DOHH2 (cell line): ENCODE data around the gene MARVELD1.

Experiments used
- EZH2phosphoT487 ChIP-seq: fragments of 200-600 bp; sonication (generic); IDR thresholded peaks from 2 replicates; pipeline ENCODE4 v1.6.1; 2017; ENCODE audit warnings: borderline replicate concordance, mild to moderate bottlenecking, antibody characterized with exemption, low read length, moderate library complexity, mixed read lengths
- TF ChIP-seq, protein P1 (sequence below): fragments of 200-600 bp; sonication (generic); IDR thresholded peaks from one replicate; pipeline ENCODE4 v1.5.1; 2014; ENCODE audit warnings: antibody characterized with exemption, mild to moderate bottlenecking, low read depth, low read length; ENCODE audit not compliant: poor library complexity, severe bottlenecking

GRCh38 chr10:97719602-97720001, 6.1 kb downstream of the MARVELD1 start:
- TF ChIP-seq, protein P1, sequence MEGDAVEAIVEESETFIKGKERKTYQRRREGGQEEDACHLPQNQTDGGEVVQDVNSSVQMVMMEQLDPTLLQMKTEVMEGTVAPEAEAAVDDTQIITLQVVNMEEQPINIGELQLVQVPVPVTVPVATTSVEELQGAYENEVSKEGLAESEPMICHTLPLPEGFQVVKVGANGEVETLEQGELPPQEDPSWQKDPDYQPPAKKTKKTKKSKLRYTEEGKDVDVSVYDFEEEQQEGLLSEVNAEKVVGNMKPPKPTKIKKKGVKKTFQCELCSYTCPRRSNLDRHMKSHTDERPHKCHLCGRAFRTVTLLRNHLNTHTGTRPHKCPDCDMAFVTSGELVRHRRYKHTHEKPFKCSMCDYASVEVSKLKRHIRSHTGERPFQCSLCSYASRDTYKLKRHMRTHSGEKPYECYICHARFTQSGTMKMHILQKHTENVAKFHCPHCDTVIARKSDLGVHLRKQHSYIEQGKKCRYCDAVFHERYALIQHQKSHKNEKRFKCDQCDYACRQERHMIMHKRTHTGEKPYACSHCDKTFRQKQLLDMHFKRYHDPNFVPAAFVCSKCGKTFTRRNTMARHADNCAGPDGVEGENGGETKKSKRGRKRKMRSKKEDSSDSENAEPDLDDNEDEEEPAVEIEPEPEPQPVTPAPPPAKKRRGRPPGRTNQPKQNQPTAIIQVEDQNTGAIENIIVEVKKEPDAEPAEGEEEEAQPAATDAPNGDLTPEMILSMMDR: no peak
- TF ChIP-seq EZH2phosphoT487: no peak
